WTC11 (cell line): Measurements from ENCODE around the gene ZBTB32.

Source experiments
- E2F4 ChIP-seq: sonication (generic); formaldehyde crosslinking; IDR thresholded peaks from 2 replicates; pipeline ENCODE4 v1.8.1; 2022; ENCODE audit warnings: low read depth, mild to moderate bottlenecking, moderate library complexity, missing genetic modification reagents, borderline replicate concordance
- ERG ChIP-seq: fragments of 250-450 bp; sonication (Bioruptor Pico); IDR thresholded peaks from 2 replicates; pipeline ENCODE4 v1.8.0; 2021; ENCODE audit warnings: mild to moderate bottlenecking
- FOXP1 ChIP-seq: sonication (generic); formaldehyde crosslinking; IDR thresholded peaks from 2 replicates; pipeline ENCODE4 v1.8.0; 2022; ENCODE audit warnings: missing genetic modification reagents, mild to moderate bottlenecking, moderate library complexity, borderline replicate concordance
- GABPB1 ChIP-seq: sonication (generic); formaldehyde crosslinking; IDR thresholded peaks from 2 replicates; pipeline ENCODE4 v1.8.1; 2023; ENCODE audit warnings: mild to moderate bottlenecking, missing genetic modification reagents
- KAT7 ChIP-seq: sonication (generic); formaldehyde crosslinking; IDR thresholded peaks from 2 replicates; pipeline ENCODE4 v1.8.1; 2023; ENCODE audit warnings: missing genetic modification reagents, mild to moderate bottlenecking, borderline replicate concordance
- NFE2L1 ChIP-seq: sonication (generic); formaldehyde crosslinking; IDR thresholded peaks from 2 replicates; pipeline ENCODE4 v1.8.1; 2023; ENCODE audit warnings: missing genetic modification reagents
- NFYB ChIP-seq: sonication (generic); formaldehyde crosslinking; conservative IDR thresholded peaks from 2 replicates; pipeline ENCODE4 v1.8.0; 2022; ENCODE audit warnings: low read depth, missing genetic modification reagents
- RELA ChIP-seq: sonication (generic); formaldehyde crosslinking; IDR thresholded peaks from 2 replicates; pipeline ENCODE4 v1.8.1; 2022; ENCODE audit warnings: missing genetic modification reagents, mild to moderate bottlenecking, borderline replicate concordance
- ZNF396 ChIP-seq: fragments of 250-450 bp; sonication (Bioruptor Pico); IDR thresholded peaks from 2 replicates; pipeline ENCODE4 v1.8.0; 2021; ENCODE audit warnings: mild to moderate bottlenecking, moderate library complexity, borderline replicate concordance
- TF ChIP-seq, protein P1 (sequence below): fragments of 200-600 bp; IDR thresholded peaks from 2 replicates; pipeline ENCODE4 v1.8.0; 2022; ENCODE audit warnings: antibody characterized with exemption
- TF ChIP-seq, protein P2 (sequence below): sonication (generic); formaldehyde crosslinking; IDR thresholded peaks from 2 replicates; pipeline ENCODE4 v1.8.1; 2022; ENCODE audit warnings: missing genetic modification reagents, borderline replicate concordance
- TF ChIP-seq, protein P3 (sequence below): sonication (generic); formaldehyde crosslinking; IDR thresholded peaks from 2 replicates; pipeline ENCODE4 v1.8.1; 2023; ENCODE audit warnings: mild to moderate bottlenecking, missing genetic modification reagents

GRCh38 chr19:35745328-35746086, 41.1 kb downstream of the ZBTB32 start, which contains the start of the genes PSENEN and U2AF1L4:
- no peak for TF ChIP-seq KAT7 (CRISPR knock-in tag)
- TF ChIP-seq, protein P1, sequence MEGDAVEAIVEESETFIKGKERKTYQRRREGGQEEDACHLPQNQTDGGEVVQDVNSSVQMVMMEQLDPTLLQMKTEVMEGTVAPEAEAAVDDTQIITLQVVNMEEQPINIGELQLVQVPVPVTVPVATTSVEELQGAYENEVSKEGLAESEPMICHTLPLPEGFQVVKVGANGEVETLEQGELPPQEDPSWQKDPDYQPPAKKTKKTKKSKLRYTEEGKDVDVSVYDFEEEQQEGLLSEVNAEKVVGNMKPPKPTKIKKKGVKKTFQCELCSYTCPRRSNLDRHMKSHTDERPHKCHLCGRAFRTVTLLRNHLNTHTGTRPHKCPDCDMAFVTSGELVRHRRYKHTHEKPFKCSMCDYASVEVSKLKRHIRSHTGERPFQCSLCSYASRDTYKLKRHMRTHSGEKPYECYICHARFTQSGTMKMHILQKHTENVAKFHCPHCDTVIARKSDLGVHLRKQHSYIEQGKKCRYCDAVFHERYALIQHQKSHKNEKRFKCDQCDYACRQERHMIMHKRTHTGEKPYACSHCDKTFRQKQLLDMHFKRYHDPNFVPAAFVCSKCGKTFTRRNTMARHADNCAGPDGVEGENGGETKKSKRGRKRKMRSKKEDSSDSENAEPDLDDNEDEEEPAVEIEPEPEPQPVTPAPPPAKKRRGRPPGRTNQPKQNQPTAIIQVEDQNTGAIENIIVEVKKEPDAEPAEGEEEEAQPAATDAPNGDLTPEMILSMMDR, result no peak
- TF ChIP-seq ZNF396 (CRISPR knock-in tag), result no peak
- no peak for TF ChIP-seq NFYB (CRISPR knock-in tag)
- no peak for TF ChIP-seq ERG (CRISPR knock-in tag)
- TF ChIP-seq E2F4 (CRISPR knock-in tag), result no peak
- peak; percentile 68 for TF ChIP-seq GABPB1 (CRISPR knock-in tag)
- TF ChIP-seq NFE2L1 (CRISPR knock-in tag), result no peak
- TF ChIP-seq FOXP1 (CRISPR knock-in tag), result no peak
- TF ChIP-seq RELA (CRISPR knock-in tag), result no peak
- TF ChIP-seq, protein P2, sequence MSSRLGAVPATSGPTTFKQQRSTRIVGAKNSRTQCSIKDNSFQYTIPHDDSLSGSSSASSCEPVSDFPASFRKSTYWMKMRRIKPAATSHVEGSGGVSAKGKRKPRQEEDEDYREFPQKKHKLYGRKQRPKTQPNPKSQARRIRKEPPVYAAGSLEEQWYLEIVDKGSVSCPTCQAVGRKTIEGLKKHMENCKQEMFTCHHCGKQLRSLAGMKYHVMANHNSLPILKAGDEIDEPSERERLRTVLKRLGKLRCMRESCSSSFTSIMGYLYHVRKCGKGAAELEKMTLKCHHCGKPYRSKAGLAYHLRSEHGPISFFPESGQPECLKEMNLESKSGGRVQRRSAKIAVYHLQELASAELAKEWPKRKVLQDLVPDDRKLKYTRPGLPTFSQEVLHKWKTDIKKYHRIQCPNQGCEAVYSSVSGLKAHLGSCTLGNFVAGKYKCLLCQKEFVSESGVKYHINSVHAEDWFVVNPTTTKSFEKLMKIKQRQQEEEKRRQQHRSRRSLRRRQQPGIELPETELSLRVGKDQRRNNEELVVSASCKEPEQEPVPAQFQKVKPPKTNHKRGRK (CRISPR knock-in tag), result no peak
- TF ChIP-seq, protein P3, sequence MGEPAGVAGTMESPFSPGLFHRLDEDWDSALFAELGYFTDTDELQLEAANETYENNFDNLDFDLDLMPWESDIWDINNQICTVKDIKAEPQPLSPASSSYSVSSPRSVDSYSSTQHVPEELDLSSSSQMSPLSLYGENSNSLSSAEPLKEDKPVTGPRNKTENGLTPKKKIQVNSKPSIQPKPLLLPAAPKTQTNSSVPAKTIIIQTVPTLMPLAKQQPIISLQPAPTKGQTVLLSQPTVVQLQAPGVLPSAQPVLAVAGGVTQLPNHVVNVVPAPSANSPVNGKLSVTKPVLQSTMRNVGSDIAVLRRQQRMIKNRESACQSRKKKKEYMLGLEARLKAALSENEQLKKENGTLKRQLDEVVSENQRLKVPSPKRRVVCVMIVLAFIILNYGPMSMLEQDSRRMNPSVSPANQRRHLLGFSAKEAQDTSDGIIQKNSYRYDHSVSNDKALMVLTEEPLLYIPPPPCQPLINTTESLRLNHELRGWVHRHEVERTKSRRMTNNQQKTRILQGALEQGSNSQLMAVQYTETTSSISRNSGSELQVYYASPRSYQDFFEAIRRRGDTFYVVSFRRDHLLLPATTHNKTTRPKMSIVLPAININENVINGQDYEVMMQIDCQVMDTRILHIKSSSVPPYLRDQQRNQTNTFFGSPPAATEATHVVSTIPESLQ, result no peak
